HG03439 (cell line): ENCODE measurements around the gene RPS17.
A peak's percentile ranks its signal among the peaks of the same experiment; 100 is the strongest.

ENCODE experiments used
- ATAC-seq: cut with Tn5 transposase; IDR thresholded peaks from one replicate; pipeline ENCODE4 v1.9.1; 2021; ENCODE audit warnings: mild to moderate bottlenecking, moderate library complexity; ENCODE audit not compliant: unreplicated experiment

Gene RPS17

DNA sequence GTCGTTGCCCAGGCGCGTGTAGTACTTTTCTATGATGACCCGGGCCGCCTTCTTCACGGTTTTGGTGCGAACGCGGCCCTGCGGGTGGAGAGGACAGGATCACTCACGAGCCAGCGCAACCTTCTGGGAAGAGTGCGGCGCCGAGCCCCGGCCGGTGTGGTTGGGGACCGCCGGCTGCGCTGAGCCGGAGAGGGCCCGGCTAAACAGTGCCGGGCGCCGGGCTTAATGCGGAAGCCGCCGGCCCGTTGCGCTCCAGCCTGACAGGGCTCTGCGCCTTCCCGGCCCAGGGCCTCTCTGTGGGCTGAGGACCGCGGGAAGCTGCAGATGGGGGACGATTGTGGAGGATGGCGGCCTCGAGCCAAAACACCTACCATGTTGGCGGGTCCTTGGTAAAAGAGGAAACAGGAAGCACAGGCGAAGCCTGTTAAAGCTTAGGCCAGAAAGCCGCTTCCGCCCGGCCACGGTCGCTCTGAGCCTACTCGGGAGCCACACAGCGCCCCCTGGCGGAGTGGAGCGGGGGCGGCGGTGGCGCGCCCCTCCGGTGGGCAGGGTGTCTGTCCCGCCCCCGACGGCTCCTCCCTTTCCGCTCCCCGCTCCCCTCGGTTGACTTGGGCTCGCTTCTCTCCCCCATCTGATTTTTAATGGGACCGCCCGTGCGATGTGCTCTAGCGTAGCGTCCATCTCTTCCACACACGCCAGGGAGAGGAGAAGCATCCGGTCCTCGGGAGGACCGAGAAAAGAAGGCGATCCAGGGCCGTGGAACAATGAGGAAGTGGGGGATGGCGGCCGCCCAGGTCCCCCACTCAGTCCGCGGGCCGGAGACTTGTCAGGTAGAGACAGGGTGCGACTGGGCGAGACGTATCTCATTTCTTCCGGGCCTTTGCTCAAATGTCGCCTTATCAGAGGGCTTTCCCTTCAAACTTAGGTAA lies at the start of gene RPS17:
TSS of gene RPS17 (minus strand) at position 403 of the 929 bp plus-strand sequence. CDS start at position 374, 29 bp downstream.
- peak; percentile 93 for ATAC-seq

DNA sequence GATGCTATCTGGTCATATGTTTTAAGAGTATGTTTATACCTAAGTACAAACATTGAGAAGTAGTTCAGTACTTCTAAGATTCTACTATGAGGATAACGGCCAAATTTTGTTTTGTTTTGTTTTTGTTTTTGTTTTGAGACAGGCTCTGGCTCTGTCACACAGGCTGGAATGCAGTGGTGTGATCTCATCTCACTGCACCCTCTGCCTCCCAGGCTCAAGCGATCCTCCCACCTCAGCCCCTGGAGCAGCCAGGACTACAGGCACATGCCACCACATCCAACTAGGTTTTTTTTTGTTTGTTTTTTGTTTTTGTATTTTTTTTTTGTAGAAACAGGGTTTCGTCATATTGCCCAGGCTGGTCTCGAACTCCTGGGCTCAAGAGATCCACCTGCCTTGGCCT lies 47.5 kb upstream of the RPS17 start:
- ATAC-seq = no peak

DNA sequence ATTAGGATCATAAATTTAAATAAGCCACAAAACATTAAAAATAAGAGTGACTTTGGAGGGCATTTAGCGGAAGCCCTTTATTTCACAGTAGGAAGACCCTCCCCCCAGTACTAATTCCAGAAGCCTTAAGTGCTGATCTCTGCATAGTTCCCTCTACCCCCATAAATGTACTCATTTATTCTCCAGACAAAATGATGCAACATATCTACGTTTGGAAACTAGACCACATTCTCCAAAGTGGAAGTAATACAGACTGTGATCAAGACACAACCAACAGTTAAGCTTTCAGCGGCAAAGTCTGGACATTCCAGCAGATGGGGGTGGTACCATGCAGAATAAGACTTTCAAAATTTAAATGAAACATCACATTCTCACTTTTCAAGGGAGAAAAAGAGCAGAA lies 44.8 kb upstream of the RPS17 start:
- no peak for ATAC-seq

- no peak for ATAC-seq
These were observed 40.5 kb upstream of the RPS17 start for GRCh38 chr15:82580713-82581112.

DNA sequence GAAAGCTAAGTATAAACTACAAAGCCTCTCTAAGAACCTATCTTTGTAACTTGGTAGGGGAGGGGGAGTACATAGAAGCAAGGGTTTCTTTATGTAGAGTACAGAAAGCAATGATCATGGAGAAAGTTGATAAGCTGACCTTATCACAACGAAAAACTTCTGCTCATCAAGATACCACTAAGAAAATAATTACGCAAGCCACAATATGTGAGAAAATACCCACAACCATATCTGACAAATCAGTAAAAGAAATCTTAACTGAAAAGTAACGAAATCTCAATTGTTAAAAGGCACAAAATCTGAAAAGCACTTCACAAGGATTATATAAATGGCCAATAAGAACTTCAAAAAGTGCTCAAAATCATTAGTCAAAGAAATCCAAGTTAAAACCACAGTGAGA lies 35.1 kb upstream of the RPS17 start:
- no peak for ATAC-seq

DNA sequence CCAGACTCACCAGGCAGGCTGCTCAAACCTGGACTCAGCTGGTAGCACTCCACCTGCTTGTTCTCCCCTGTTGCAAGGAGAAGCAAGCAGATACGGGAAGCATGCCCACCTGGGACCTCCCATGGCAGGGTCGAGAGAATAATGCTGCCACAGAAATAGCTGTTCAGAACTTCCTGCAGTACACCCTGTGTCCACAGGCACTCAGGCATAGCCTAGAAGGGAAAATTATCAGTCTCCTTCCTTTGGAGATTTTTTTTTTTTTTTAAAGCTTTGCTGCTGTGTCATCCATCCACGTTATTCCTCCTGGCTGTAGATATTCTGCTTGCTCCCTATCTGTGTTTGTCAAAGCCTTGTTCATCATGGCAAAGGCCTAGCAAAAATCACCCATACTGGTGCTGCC lies 32.7 kb upstream of the RPS17 start:
- ATAC-seq = no peak

- no peak for ATAC-seq
These were observed 32.1 kb upstream of the RPS17 start for GRCh38 chr15:82572311-82572710.

- no peak for ATAC-seq
These were observed 31.5 kb upstream of the RPS17 start for GRCh38 chr15:82571722-82572222.

DNA sequence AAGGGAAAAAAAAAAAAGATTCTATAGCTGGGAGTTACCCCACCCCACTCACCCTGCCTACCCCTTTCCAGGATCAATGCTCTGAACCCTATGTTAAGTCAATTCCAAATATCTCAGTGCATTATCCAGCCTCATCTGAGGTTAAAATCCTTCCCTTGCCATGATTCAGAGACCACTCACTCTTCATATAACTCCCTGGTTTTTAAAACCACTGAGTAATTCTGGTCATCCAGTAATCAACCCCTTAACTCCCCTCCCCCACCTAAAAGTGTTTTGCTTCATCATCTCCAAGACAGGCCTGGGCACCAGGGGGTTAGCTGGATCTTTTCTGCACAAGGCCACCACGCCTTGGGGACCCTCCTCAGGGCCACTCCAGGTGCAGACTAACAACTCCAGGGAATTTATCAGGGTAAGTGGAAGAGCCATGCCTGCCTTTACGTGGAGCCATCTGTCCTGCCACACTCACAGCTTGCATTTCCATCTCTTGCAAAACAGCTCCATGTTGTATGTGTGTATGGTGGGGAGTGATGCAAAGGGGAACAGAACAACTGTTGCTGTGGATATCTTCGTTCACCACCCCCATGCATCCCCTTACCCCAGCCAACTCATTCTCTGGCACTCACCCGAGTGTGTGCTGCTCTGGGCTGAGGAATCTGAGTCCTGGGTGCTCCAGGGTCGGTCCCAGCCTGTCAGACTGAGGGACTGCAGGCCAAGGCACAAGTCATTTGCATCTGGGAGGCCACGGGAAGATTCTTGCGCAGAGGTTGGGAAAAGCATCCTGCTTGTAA lies 30.7 kb upstream of the RPS17 start:
- no peak for ATAC-seq

DNA sequence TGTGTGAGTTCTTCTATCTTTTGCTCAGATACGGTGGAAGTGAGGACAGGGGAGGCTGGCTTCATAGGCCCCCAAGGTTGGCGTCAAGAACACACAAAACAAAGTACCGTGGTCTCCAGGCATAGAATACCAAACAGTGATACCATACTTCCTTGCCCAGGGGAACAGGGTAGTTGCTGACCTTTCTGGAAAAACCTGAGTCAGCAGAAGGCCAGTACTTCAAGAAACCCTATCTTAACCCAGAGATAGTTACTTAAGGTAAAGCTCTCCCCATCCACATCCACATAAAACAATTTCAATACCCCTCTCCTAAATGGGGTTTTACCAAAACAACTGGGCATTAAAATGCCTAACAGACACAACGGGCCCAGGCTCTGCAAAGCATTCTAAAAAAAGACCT lies 29.6 kb upstream of the RPS17 start:
- no peak for ATAC-seq

DNA sequence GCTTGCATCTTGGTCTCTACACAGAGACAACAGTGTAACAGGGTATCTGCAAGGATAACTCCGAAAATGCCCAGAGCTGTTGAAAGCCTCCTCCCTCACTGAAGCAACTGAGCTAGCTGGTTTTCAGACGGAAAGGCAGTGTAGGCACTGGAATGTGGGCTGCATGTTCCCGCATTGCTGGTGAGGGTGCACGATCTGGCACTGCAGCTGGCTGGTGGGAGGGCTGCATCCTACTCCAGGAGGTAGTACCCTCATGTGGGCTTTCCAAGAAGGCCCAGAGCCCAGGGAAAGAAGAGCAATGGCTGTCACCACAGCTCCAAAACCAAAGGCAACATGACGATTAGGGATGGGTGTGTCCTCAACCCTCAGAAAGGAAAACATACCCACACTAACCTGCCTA lies 28.7 kb upstream of the RPS17 start:
- ATAC-seq = no peak

- no peak for ATAC-seq
These were observed 27.4 kb upstream of the RPS17 start for GRCh38 chr15:82567661-82568060.

GRCh38 chr15:82566690-82567089 lies 26.4 kb upstream of the RPS17 start:
- no peak for ATAC-seq

DNA sequence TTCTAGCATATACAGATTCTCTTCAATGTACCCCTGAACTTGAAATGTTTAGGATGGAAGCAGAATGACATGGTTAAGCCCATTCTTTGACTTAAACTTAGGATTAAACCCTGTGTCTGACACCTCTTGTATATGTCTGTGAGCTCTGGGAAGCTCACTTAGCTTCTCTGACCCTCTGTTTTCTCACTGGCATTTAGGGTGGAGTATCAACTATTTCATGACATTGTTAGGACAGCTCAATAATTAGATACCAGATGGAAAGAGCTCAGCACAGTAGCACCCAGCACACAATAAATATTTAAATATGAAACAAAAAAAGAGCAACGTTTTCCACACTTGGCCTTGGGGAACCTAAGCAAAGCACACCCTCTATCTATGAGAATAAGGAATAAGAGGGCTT lies 18.2 kb upstream of the RPS17 start:
- no peak for ATAC-seq

DNA sequence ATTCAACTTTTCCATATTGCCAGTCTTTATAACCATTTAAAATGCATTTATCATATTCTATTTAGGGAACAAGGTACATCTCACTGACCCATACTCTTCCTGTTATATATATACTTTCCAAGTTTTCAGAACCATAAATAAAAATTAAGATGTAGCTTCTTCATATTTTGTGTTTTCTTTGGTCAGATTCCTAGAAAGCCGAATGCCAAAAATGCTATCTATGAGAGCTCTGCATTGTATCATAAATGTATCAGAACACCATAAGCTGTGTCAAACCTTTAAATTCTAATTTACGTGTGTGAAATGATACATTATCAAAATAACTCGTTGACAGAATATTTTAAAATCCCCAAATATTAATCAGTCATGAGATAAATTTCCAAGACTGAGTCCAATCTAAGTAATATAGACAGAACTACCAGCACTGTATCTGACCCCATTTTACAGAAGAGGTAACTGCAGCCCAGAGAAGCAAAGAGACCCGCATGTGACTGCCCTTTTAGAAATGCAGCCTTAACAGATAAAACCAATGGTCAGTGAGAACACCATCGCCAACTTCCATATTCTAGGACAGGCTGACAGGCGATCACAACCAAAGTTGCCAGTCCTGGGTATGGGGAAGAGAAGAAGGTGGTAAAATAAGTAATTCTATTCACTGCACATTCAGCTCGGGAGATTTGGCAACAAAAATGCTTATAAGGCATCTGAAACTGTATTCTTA lies 16.2 kb upstream of the RPS17 start:
- no peak for ATAC-seq

GRCh38 chr15:82554849-82555248 lies 14.6 kb upstream of the RPS17 start:
- no peak for ATAC-seq

- ATAC-seq = no peak
These were observed 14.1 kb upstream of the RPS17 start for GRCh38 chr15:82554351-82554750.

- ATAC-seq = no peak
These were observed 13.6 kb upstream of the RPS17 start for GRCh38 chr15:82553846-82554245.

DNA sequence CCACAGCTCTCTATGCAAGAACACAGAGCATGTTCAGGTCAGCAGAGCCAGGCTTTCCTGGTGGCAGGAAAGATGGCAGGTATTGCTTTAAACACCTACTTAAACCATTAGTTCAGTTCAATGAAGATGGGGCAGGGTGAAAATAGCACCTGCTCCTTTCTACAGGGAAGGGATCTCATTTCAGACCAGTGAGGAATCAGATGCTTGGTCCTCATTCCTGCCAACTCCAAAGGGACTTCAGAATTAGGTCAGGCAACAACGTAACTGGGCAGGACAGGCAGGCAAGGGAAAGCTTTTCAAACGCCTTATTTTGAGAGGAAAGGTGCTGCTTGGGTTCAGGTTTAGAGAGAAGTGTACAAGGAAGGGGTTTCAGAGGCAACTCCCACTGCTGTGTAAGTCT lies 12.6 kb upstream of the RPS17 start:
- ATAC-seq = no peak

- ATAC-seq = peak; percentile 58
These were observed 11.5 kb upstream of the RPS17 start for GRCh38 chr15:82551646-82552247.

DNA sequence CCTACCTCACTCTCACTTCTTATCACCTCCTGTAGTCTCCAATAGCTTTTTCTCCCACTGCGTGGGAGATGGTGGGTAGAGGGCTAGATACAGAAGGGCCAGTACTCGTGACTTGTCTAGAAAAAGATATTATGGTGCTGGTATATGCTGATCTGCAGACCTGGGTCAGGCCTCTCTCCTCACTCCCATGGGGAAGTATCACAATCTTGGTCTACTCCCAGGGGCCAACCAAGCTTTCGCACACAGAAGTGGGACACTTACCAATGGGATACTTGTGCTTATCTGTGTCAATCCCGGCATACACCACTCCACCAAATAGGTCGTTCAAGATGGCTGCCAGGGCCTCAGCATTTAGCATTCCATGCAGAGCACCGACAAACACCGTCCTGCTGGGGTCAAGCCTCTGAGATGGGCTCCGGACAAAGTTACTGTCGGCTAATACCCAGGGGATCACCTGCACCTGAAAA lies 9.0 kb upstream of the RPS17 start:
- ATAC-seq = no peak
